Measurements from ENCODE around the gene GLYR1. TPM values are rescaled to one million over a fixed set of nuclear protein-coding genes. Genes with fewer than 3 reads are reported as not detected.

GLYR1 gene
- total and polyA plus RNA-seq, 2 of the 4 experiments (the other 2 are of a cell fraction) = 26.0 to 54.2 TPM

DNA sequence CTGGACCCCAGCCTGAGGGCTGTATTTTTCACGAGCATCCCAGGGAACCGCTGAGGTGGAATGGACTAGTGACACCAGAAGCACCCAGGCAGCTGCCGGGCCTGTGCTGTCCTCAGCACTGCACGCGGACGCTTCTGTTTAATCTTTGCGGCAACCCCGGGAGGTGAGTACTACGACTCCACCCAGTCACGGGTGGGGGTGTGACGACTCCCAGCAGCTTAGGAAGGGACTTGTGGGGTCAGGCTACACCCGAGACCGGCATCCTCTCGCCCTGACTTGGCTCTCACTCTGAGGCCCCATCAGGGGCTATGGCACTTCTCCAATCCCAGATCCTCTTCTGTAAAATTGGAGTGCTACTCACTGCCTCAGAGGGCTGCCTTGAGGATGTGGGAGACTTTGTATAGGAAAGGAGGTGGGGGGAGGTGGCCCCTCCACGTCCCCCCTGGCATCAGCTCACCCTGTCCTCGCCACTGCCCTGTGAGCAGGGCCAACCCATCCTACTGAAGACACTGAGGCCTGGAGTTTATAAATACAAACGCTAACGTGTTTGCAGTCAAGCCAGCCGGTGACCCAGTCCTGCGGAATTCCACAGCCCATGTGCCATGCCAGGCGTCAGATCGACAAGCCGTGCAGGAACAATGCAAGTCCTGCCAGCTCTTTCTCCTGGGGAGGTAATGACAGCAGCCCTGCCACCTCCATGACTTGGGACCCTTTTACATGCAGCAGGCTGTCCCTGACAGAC lies 45.4 kb upstream of the GLYR1 start:
- Histone ChIP-seq H3K14ac (replicated peaks; ENCODE audit: low read depth, low read length) (no peak overlapping the region), H3K4me1 (ENCODE audit: control insufficient read depth, insufficient read depth, low read length) (peaks cover 8% of the 10 kb centered on the region), H3K18ac (ENCODE audit: low read depth, low read length) (no peak overlapping the region), H4K20me1 (ENCODE audit: insufficient read depth, low read length) (no peaks in the 10 kb centered on the region; the same call in 1 of the 2 replicates), H3K27me3 (ENCODE audit: control insufficient read depth, insufficient read depth, low read length) (no peaks in the 10 kb centered on the region), H2BK20ac (ENCODE audit: low read depth, low read length) (no peak overlapping the region), H3K36me3 (ENCODE audit: control insufficient read depth, insufficient read depth, low read length) (peaks cover 4% of the 10 kb centered on the region; the same call in 1 of the 2 replicates), H3K79me1 (ENCODE audit: low read depth in 1 of 2, low read length in 2 of 2) (no peaks in the 10 kb centered on the region), H2AK5ac (ENCODE audit: low read depth, low read length) (no peak overlapping the region), H2AK9ac (replicated peaks; ENCODE audit: low read depth, low read length, poor library complexity) (peak overlapping the region; percentile 31), H3K9ac (ENCODE audit: low read depth, low read length) (no peak overlapping the region), H3K9me3 (ENCODE audit: control insufficient read depth, insufficient read depth, low read length) (no peaks in the 10 kb centered on the region), H2BK120ac (ENCODE audit: low read depth, low read length) (no peak overlapping the region), H3K23ac (ENCODE audit: low read depth, low read length) (no peak overlapping the region), H2AFZ (replicated peaks; ENCODE audit: low read length, poor library complexity) (peak overlapping the region; percentile 62), H3K4me3 (ENCODE audit: insufficient read depth, low read depth, low read length) (no peak overlapping the region), H3K9me1 (ENCODE audit: insufficient read depth, low read length) (peaks cover 2% of the 10 kb centered on the region; the same call in 1 of the 2 replicates), H3K27ac (ENCODE audit: insufficient read depth, low read length) (no peak overlapping the region), H4K91ac (ENCODE audit: insufficient read depth, low read depth, low read length) (no peak overlapping the region), H3K4ac (ENCODE audit: low read depth, low read length) (no peak overlapping the region), H3K56ac (ENCODE audit: extremely low read depth, insufficient read depth, low read length) (no peak overlapping the region), H4K5ac (ENCODE audit: low read depth, low read length) (no peak overlapping the region), H4K8ac (ENCODE audit: low read depth in 2 of 2, low read length in 2 of 2) (no peak overlapping the region), H2BK15ac (ENCODE audit: low read depth, low read length) (no peak overlapping the region), H2BK5ac (ENCODE audit: low read depth, low read length, poor library complexity, severe bottlenecking) (no peak overlapping the region), H3K4me2 (ENCODE audit: low read depth, low read length) (no peak overlapping the region; the same call in 1 of the 2 replicates)
- dilution Hi-C loops (cut with HindIII; ENCODE audit: low sequenced_read_pairs, unreplicated experiment) = no loop called here
- TF ChIP-seq BHLHE40 (IDR thresholded peaks at IDR 0.05; ENCODE audit: low read depth, low read length) = peak; percentile 75
- TF ChIP-seq MAZ (IDR thresholded peaks at IDR 0.05; ENCODE audit: borderline replicate concordance, low read depth, low read length) = peak; percentile 8; the same call in 1 of the 2 replicates
- no peak for TF ChIP-seq SMC3 (IDR thresholded peaks at IDR 0.05; ENCODE audit: low read depth, low read length)
- intact Hi-C loops (cut with micrococcal nuclease) = loop anchor here (2.0 kb wide), 1 partner anchor 54 kb away; no protein-coding TSS in a partner anchor
- ChIA-PET POLR2A (ENCODE audit: unreplicated experiment) (no interaction called here), CTCF (interaction anchor here (0.7 kb wide), 1 partner anchor 29 kb away, joined by 3 read pairs; no protein-coding TSS in a partner anchor)
- BruUV-seq (replicated peaks) = no TSS peak
- in situ Hi-C loops (cut with MboI; ENCODE audit: low sequenced_read_pairs) = no loop called here
- peak; percentile 48 for DNase-seq
- WGBS, 2 experiments (ENCODE audit: extremely low coverage in 2 of 2, insufficient read length in 1 of 2) = 25% methylated on average over 5 of the region's 23 CpGs; no CpG with 5 or more reads in 1 of the 2 experiments
- peak; percentile 77 for ATAC-seq (ENCODE audit: low read depth)
